ENCODE results near the gene OLIG2.

- TF ChIP-seq CTCF (IDR thresholded peaks at IDR 0.05) (no peak), POLR2A (IDR thresholded peaks at IDR 0.05) (no peak), POLR2AphosphoS5 (IDR thresholded peaks at IDR 0.05) (no peak)
These were observed 37.7 kb downstream of the OLIG2 start for GRCh38 chr21:33063375-33063883.
